GM18498 (cell line): ENCODE results near the gene HNF1B.
"Not testable (repeated sequence)": the region's sequence is repeated elsewhere in the genome, so short reads cannot be mapped to it uniquely, and the experiment has no call there.

Experiments used
- ATAC-seq: cut with Tn5 transposase; IDR thresholded peaks from one replicate; pipeline ENCODE4 v1.9.1; 2021; ENCODE audit warnings: mild to moderate bottlenecking, moderate library complexity; ENCODE audit not compliant: unreplicated experiment

HNF1B gene

DNA sequence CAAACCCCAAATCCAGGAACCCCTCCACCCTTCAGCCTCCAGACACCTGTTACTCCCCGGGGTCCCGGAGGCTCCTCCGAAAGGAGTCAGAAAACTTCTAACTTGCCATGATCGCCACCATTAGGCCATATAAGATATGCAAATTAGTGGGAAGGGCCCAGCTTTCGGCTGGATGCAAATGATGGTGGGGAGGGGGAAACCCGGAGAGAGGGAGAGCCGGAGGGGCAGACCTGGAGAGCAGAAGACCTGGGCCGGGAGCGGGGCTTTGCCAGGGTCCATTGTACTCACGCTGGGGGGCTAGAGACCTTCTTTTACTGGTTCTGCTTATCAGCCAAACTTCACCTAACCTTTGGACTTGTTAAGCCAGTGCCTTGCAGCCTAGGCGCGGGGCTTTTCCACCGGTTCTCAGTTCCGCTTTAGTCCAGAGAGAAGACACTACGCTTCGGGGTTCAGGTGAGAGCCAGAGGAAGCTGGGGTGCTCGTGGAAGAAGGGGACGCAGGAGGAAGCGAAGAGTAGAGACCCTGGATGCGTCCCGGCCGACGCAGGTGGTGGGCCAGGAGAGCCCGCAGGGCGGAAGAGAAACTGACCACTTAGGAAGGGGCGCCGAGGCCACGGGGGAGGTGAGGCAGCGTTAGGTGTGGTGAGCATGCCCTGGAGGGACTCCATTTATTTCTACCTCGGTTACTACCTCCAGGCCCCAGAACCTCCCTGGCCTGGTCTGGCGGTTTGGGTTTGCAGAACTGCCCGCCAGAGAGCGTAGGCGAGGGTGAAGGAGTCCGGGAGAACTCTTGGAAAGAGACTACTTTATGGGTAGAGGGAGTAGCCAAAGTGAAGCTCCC lies at the start of gene HNF1B:
HNF1B (minus strand) TSS at position 99 of the 840 bp plus-strand sequence. CDS start 175 bp downstream, outside the sequence.
- ATAC-seq, result peak; percentile 59

- ATAC-seq, result no peak
Observed at GRCh38 chr17:37792787-37793186, 47.9 kb upstream of the HNF1B start.

DNA sequence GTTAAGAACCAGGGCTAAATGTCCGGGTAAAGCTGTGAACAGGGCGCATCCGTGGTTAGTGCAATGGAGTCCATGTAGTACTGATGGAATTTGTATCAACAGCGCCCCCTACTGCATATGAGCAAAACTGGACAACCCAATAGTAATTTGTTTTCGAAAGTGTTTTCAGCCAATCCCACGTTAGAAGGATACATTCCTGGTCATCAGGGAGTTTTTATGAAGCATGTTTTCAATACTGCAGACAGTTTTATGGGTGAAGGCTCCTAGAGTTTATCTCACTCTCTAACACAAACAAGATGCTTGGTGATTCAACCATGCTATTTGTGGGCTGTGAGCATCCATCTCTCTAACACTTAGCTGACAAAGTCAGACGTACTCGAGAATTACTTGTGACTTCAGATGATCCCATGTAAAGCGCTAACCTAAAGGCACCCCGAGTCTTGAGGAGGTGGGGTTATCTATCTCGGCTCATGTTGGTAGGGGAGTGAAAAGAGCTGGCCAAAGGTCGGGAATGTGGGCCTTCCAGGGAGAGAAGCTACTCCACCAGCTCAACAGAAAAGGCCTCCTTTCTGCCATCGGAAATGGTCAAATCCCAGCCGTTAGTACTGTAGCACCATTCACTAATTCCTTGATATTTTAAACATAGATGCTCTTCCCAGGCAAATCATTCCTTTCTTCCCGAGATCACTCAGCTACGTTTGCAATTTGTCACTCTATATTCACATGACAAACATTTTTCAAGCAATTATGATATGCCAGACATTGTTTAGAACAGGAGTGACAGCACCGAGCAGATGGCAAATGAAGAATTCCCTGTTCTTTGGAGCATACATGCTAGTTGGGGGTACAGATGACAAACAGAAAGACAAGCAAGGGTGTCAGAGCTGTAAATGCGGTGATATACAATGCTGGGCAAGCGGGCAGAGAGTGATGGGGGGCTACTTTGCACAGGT lies 46.9 kb upstream of the HNF1B start:
- ATAC-seq, result peak; percentile 57

- no peak for ATAC-seq
Observed at GRCh38 chr17:37789771-37790541, 45.1 kb upstream of the HNF1B start.

DNA sequence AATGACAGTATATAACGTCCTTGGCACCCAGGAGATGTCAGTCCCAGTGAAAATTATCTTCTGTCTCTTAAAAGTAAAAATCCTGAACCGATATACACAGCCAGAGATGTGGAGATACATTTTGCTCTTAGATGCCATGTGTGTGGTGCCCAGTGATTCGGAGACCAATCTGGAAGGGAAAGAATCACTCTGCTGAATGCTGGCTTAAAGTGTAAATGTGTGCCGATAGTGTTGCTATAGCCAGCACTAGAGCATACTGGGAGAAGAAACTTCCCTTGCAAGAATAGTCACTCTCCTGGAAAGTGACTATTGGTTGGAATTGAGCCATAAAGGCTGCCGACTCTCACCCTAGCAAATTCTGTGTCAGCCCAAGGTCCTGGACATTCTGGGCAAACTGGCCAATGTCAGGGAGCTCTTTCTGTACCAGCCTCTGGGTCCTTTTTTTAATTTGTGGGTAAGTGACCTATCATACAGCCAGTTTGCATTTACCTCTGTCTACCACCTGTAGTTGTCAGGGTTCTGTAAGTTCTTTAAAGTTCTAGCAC lies 44.2 kb upstream of the HNF1B start:
- no peak for ATAC-seq

DNA sequence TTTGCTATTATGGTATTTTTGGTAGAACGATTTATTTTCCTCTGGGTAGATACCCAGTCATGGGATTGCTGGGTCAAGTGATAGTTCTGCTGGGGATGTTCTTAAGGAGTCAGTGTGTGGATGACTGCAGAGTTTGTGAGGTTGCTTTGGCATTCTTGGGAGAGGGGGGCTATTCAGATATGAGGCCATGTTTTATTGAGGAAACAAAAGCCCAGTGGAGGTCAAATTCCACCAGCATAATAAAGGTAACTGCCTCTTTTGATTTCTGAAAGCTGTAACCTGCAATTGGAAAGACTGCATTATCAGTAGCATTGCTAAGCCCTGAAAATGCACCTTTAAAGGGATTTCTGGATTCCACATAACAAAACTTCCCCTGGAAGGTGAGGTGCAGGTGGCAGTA lies 43.7 kb upstream of the HNF1B start:
- no peak for ATAC-seq

DNA sequence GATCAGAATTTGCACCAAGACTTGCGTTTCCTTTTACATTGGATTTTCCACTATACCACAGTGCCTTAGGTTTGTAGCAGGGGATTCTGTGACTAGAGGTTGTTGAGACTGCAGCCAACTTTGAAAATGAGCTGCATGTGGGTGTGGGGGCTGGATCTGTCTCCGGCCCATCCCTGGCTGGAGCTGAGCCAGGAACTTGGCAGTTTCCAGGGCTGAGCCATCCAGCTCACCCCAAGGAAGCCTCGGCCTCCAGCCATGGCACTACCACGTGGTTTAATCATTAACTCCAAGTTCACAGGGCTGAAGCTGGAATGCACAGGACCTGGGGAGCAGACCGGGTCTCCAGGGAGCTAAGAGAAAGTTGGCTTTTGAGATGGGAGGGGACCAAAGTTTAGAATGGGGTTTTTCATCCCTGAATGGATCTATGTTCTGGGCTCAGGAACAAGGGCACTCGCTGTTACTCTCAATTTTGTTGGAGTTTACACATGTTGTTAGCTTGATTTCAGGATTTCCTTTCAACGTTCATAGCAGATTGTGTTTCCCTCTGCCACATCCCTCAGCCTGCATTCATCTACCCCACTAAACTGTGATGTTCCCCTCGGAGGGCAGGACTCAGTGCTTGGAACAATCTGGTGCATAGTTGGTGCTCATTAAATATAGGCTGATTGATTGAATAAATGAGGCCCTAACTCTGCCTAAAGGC lies 42.3 kb upstream of the HNF1B start:
- no peak for ATAC-seq

- no peak for ATAC-seq
Observed at GRCh38 chr17:37786481-37786880, 41.6 kb upstream of the HNF1B start.

DNA sequence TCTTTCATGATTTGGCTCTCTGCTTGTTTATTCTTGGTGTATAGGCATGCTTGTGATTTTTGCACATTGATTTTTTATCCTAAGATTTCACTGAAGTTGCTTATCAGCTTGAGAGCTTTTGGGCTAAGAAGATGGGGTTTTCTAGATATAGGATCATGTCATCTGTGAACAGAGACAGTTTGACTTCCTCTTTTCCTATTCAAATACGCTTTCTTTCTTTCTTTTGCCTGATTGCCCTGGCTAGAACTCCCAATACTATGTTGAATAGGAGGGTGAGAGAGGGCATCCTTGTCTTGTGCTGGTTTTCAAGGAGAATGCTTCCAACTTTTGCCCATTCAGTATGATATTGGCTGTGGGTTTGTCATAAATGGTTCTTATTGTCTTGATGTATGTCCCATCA lies 37.6 kb upstream of the HNF1B start:
- ATAC-seq, result not testable (repeated sequence)

DNA sequence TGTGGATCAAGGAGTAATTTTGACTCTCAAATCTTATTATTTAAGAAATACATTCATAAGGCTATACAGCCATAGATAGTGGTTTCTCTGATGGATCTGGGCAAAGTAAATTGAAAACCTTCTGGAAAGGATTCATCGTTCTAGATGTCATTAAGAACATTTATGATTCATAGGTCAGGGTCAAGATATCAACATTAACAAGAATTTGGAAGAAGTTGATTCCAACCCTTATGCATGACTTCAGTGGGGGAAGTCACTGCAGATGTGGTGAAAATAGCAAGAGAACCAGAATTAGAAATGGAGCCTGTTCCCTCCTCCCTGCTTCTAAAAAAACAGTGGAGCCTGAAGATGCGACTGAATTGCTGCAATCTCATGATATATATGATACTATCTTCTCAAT lies 36.6 kb upstream of the HNF1B start:
- no peak for ATAC-seq

GRCh38 chr17:37779554-37779953 lies 34.7 kb upstream of the HNF1B start:
- no peak for ATAC-seq

DNA sequence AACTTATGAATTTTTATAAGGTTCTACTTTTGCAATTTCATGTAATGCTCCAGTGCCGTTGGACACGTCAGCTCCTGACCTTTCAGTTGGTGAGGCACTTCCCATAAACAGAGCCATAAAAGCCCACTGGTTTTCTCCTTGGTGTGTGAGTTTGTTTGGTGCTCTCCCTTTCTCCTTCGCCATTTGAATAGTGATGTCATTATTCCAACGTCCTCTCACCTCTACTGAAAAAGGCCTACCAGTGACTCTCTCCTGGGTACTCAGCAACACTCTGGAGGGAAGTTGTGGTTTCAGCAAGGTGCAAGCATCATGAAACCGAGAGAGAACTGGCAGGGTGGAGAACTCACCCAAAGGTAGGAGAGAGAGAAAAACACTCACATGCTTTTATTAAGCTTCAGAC lies 29.6 kb upstream of the HNF1B start:
- ATAC-seq, result peak; percentile 92

DNA sequence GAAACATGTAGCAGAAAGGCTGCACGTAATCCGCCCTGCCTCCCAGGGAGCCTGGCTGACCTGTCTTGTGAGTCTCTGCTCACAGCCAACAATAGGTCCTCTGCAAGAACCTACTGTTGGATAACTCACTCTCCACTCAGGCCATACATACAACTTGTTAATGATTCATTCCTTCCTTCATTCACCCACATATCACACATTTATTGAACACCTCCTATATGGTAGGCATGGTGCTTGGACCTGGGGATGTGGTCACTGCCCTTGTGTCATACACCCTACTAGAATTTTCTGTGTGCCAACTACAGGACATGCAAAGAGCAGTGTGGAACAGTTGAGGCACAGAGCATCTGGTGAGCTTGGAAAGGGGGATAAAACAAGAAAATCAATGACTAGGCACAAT lies 28.1 kb upstream of the HNF1B start:
- ATAC-seq, result no peak

DNA sequence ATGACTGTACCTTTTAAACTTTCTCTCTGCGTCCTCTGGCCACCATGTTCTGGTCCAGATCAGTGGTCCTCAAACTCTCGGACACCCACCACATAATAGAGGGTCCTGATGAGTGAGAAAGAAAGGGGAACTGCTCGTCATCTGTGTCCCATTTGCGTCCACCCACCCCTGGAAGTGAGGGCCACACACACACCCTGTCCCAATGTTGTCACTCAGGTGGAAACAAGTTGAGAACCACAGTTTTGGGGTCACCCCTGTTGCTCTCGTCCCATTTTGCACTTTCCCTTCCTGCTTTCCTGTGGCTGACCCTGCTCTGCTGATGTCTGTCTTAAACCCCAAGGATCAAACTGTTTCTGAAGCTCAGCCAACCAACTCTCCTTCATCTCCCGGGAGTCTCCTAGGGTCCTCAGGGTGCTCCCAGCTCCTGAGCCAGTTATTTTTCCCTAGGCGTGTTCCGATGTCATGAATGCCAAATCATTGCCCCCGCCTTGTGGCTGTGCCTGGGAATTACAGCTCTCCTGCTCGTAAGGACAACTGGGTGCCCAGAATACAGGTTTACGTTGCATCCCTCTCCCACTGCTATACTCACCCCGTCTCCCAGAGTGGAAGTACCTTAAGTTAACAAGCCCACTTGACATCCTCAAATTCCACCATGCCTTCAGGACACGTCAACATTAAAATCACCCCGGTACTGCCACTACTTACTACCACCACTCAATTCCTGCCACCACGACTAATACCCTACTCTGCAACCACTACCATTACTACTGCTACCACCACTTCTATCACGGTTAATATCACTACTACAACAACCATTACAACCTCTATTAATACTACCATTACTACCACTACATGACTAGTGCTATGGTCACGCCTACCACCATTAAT lies 26.0 kb upstream of the HNF1B start:
- ATAC-seq, result no peak

GRCh38 chr17:37769050-37769449 lies 24.2 kb upstream of the HNF1B start:
- no peak for ATAC-seq

DNA sequence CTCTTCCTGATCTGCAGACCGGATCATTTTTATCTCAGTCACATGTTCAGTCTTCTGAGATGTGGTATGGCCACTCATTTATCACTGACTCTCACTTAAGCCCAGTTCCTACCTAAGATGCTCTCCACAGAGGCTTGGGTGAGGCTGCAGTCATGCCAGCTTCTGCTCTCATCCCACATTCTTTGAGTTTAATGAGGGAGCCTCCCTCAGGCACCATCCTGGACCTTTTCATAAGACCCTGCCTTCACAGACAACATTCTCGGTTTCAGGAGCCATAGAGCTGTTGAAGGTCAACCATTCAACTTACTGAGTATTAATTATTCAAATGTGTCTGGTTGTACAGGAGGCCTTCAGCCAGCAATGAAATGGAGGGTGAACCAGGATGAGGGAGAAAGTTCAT lies 23.6 kb upstream of the HNF1B start:
- ATAC-seq, result no peak

- ATAC-seq, result no peak
Observed at GRCh38 chr17:37766971-37767370, 22.1 kb upstream of the HNF1B start.

DNA sequence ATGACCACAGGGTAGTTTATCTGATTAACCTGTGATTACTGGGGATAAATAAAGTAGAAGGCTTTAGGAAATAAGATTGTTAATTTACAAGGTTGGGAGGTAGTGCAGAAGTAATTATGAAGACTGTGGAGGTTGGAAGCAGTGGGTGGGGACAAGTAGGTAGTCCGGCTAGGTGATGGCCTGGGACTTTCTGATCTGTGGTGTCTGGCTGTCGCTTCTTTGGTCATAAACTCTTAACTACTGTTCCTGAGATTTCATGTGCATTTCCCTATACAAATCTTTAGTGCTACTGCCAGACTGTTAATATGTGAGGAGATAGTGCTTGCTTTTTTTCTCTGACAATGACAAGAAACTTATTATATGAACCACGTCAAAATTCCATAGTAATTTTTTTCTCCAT lies 19.5 kb upstream of the HNF1B start:
- ATAC-seq, result no peak

DNA sequence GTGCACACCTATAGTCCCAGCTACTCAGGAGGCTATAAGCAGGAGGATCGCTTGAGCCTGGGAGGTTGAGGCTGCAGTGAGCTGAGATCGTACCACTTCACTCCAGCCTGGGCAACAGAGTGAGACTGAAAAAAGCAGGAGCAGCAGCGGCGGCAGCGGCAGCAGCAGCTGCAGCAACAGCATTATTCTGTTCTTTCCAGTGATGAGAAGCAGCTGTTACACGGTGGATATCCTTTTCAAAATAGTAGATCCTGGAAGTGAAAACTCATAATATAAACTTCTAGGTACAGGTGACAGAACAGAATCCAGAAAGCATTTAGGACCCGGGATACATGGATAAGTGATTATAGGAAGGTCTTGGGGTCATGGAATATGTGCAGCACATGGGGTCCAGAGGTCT lies 17.8 kb upstream of the HNF1B start:
- ATAC-seq, result no peak
